Epithelial cell of prostate (primary cell): Measurements from ENCODE around the gene CLMP.

Source experiments
- DNase-seq: peaks from one replicate; pipeline ENCODE4 v3.0.0-alpha.2; 2011; ENCODE audit warnings: low read depth, low spot score
- H3K27ac ChIP-seq: fragments of 450-650 bp; 2 replicates; pipeline ENCODE4 v1.5.1; 2017; ENCODE audit warnings: mild to moderate bottlenecking

Gene CLMP

GRCh38 chr11:123047266-123047946, 147.6 kb downstream of the CLMP start:
- DNase-seq: no peak
- H3K27ac ChIP-seq: no peak overlapping the region

DNA sequence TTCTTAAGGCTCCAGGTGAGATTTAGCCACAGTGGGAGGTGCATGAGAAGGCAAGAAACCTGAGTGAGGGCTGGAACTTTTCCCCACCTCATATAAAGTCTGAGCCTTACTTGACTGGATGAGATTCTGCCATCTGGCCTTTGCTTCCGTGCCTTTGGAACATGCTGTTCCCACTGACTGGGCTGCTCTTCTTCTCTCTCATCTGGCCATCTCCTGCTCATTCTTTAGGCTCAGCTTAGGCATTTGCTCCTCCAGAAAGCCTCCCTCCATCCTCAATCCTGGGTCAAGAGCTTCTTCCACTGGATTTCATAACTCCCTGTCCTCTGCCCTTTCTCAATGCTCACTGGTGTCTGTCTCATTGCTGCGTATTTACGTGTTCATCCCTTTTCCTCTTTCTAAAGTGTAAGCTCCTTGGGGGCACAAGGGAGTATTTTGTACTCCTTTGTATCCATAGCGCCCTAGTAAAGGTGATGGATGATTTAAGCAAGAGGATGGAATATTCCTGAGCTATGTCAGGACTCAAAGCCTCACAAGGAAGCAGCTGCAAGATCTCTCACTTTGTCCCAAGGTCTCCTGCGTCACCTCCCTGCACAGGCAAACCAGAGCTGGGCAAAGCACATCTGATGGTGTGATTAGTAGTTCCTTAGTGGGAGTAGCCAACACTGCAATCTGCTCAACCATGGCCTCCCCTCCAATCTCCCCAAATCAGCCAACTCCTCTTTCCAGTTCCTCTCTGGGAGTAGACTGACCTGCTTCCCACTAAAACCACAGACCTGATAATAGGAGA, 148.4 kb downstream of the CLMP start:
- no peak overlapping the region for H3K27ac ChIP-seq

GRCh38 chr11:123045101-123045500, 149.9 kb downstream of the CLMP start:
- no peak for DNase-seq
- H3K27ac ChIP-seq: no peak overlapping the region

More for the DNA sequence above, 148.4 kb downstream of the CLMP start:
- DNase-seq: no peak

DNA sequence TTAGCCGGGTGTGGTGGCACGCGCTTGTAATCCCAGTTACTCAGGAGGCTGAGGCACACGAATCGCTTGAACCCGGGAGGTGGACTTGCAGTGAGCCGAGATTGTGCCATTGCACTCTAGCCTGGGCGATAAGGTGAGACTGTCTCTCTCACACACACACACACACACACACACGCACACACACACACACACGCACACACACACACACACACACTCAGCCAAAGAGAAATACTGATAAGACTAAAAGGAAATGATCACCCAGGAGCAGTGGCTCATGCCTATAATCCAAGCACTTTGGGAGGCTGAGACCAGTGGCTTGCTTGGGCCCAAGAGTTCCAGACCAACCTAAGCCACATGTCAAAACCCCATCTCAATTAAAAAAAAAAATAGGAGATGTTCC, 153.9 kb downstream of the CLMP start:
- DNase-seq: no peak
- H3K27ac ChIP-seq: no peak overlapping the region

DNA sequence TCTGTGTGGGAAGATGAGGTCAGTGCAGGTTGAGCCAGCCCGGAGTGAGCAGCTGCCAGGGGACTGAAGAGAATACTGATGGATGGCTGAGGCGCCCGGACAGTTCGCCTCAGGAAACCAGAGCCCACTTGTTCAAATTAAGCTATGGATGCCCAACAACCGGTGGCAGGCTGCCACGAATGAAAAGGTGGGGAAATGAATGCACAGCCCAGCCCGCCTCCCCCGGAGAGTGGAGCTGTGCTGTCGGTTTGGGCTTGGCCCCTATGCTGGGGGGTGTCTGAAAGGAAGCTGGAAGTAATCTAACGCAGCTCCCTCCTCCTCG, 155.0 kb downstream of the CLMP start:
- no peak overlapping the region for H3K27ac ChIP-seq
- no peak for DNase-seq

DNA sequence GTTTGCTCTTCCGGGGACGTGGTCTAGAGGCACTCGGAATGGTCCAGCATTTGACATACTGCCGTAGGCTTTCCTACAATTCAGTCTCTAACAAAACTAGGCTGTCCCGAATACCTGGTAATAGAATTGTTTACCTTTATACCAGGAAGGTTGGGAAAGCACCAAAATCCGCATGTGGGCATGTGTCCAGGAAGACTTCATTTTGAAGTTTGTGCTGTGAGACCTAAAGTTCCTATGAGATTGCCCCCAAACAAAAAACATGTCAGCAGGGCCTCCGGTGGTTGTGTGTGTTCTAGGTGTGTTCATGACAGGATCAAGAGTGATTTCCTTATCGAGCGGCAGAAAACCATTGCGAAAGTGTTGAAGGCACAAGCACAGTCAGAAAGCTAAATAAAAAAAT, 159.2 kb downstream of the CLMP start:
- H3K27ac ChIP-seq: no peak overlapping the region
- DNase-seq: no peak

GRCh38 chr11:123034597-123034996, 160.5 kb downstream of the CLMP start:
- H3K27ac ChIP-seq: no peak overlapping the region
- DNase-seq: no peak

DNA sequence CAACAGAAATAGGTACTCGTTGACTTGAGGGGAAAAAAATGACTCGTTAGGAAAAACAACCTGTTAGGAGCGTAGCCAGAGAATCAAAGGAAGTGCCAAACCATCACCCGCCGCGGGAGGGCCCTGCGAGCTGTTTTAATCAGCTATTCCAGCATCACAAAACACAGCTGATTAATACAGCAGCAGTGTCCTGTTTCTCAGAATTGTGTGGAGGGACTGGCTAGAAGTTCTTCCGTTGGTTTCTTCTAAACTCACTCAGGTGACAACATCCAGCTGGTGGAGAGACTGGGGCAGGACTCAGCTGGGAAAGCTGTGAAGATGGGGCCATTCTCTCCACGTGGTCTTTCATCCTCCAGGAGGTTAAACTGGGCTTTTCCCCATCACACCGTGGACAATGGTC, 161.2 kb downstream of the CLMP start:
- DNase-seq: no peak
- H3K27ac ChIP-seq: no peak overlapping the region

- no peak for DNase-seq
These were observed 164.5 kb downstream of the CLMP start for GRCh38 chr11:123030517-123030916.

DNA sequence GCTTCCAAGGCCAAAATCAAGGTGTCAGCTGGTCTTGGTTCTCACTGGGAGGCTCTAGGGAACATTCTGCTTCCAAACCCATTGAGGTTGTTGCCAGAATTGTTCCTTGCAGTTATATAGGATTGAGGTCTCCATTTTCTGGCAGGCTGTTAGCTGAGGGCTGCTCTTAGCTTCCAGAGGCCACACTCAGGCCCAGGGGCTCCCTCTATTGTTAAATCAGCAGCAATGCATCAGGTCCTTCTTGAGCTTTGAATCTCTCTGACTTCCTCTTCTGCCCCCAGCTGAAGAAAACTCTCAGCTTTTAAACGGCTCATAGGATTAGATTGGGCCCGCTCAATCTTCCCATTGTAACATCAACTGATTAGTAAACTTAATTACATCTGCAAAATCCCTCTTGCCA, 174.1 kb downstream of the CLMP start:
- no peak overlapping the region for H3K27ac ChIP-seq
- no peak for DNase-seq

More at GRCh38 chr11:123030517-123030916, 164.5 kb downstream of the CLMP start:
- H3K27ac ChIP-seq: no peak overlapping the region
